Mucosa of descending colon (tissue), 3 donors: ENCODE results near the gene CDC42BPB. TPM values are rescaled to one million over a fixed set of nuclear protein-coding genes. Genes with fewer than 3 reads are reported as not detected.
A peak's percentile ranks its signal among the peaks of the same experiment; 100 is the strongest.

Experiments
- ATAC-seq: fragments of 200-7000 bp; cut with Tn5 transposase; one replicate; pipeline ENCODE4 v1.9.1; 2020; ENCODE audit warnings: mild to moderate bottlenecking, moderate library complexity
- DNase-seq, 3 donors: peaks; one replicate each; pipeline ENCODE4 v3.0.0-alpha.2; 2020
- H3K36me3 ChIP-seq: fragments of 200-600 bp; one replicate; pipeline ENCODE4 v1.8.0; 2021; ENCODE audit warnings: low read depth, mild to moderate bottlenecking
- H3K4me1 ChIP-seq: fragments of 200-600 bp; one replicate; pipeline ENCODE4 v1.8.0; 2021; ENCODE audit warnings: low read depth, mild to moderate bottlenecking
- H3K4me3 ChIP-seq: fragments of 200-600 bp; one replicate; pipeline ENCODE4 v1.8.0; 2021; ENCODE audit warnings: mild to moderate bottlenecking
- H3K9me3 ChIP-seq: fragments of 200-600 bp; one replicate; pipeline ENCODE4 v1.8.0; 2021; ENCODE audit warnings: mild to moderate bottlenecking
- CTCF ChIP-seq: fragments of 200-600 bp; IDR thresholded peaks from one replicate; pipeline ENCODE4 v1.8.0; 2022; ENCODE audit warnings: antibody characterized with exemption, mild to moderate bottlenecking
- intact Hi-C, 2 donors: fragments of 100-400 bp; cut with DNase I in 1 of 2; cut with micrococcal nuclease in 1 of 2; formaldehyde crosslinking; loops; one replicate each; pipeline versions ENCODE4 v1.11.0 to v1.11.1; 2022; cut with DNase I, micrococcal nuclease
- total RNA-seq, 3 donors: library from RNA; stranded (reverse); fragmentation: NEBNext Ultra II Directional in 2 of 3; extraction: Animal tissue kit (Norgen Biotek cat#: 25700) in 2 of 3; gene quantifications; one replicate each; pipeline versions ENCODE4 v1.2.1 to v1.2.4, GENCODE V29; 2021 to 2023
- donor health status: DM: no; HTN: no; CAD: no; lungs with moderate emphysema.
- donor health status: DM: no; HTN: no; CAD: no.
- donor health status: DM: no; HTN: yes; CAD: no.

The CDC42BPB gene
- total RNA-seq, 3 donors from 2014 or later: 77.6 to 106 (median 84.4) TPM

- ATAC-seq: no peak
- no peak for TF ChIP-seq CTCF
Measured at GRCh38 chr14:102935756-102936155, 121.6 kb downstream of the CDC42BPB start.

DNA sequence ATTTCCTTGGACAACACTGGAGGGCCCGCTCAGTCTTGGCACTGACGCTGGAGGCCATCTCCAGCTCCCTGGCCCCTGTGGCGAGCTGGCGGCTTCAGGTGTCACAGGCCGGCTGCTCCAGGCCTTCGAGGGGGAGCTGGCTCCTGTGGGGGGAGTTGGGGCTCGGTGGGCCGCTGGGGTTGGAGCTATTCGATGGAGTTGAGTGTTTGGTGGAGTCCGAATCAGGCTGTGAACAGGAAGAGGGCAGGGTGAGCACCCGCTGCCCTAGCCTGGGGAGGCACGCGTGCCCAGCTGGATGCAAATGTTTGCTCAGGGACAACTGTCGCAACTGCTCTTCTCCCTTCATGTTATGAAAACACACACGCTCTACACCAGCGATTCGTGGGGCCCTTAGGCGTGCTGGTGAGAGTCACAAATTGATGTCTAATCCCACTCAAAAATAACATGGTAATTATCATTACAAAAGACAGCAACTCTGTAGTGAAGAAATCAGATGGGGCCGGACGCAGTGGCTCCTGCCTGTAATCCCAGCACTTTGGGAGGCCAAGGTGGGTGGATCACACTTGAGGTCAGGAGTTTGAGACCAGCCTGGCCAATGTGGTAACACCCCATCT lies 123.6 kb downstream of the CDC42BPB start:
- H3K4me1 ChIP-seq: peaks cover 11% of the 10 kb centered on the region
- DNase-seq (peak in 2 of 3 donors; percentile 28 to 37), ATAC-seq (no peak)
- H3K9me3 ChIP-seq: no peaks in the 10 kb centered on the region
- no peak overlapping the region for H3K4me3 ChIP-seq
- peaks cover 4% of the 10 kb centered on the region for H3K36me3 ChIP-seq
- no peak for TF ChIP-seq CTCF
- intact Hi-C loops: no loop called here

More at GRCh38 chr14:102935756-102936155, 121.6 kb downstream of the CDC42BPB start:
- peaks cover 1% of the 10 kb centered on the region for H3K4me1 ChIP-seq
- no peak overlapping the region for H3K4me3 ChIP-seq
- no peaks in the 10 kb centered on the region for H3K9me3 ChIP-seq
- DNase-seq: no peak
- intact Hi-C loops: no loop called here
- H3K36me3 ChIP-seq: peaks cover 4% of the 10 kb centered on the region

DNA sequence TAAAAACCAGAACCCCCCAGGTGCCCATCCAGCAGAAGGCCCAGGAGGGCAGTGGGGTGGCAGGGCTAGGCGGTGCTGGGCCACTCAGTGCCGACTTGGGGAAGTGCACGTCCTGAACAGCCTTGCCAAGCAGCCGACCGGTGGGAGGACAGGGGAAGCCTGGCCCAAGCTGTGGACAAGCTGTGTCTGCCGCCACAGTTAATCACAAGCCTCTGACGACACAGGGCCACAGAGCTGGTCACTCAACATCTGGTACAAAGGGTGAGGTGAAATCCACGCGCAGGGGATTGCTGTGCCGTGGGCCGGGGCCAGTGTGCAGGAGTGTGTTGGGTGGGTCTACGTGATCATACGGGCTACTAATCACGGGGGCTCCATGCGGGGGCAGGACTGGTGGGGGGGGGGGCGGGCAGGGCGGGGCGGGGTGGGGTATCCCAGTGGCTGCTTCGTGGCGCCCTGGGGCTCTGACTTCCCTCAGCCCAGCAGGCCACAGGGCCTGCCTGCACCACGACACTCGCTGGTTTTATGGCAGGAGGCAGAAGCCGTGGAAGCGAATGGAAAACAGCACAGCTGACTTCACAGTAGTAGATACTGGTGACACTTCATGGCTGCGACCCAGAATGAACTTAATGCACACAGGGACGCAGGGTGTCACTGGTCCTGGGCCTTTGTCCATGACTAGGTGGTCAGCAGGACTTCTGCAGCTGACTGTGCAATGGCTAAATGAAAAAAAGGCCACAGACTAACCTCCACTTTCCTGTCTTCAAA lies 124.7 kb downstream of the CDC42BPB start:
- intact Hi-C loops: no loop called here
- Histone ChIP-seq H3K9me3 (no peaks in the 10 kb centered on the region), H3K4me3 (no peak overlapping the region), H3K36me3 (peaks cover 4% of the 10 kb centered on the region), H3K4me1 (peaks cover 11% of the 10 kb centered on the region)
- no peak for ATAC-seq
- TF ChIP-seq CTCF: no peak
- DNase-seq: peak in 2 of 3 donors; percentile 33 to 37

DNA sequence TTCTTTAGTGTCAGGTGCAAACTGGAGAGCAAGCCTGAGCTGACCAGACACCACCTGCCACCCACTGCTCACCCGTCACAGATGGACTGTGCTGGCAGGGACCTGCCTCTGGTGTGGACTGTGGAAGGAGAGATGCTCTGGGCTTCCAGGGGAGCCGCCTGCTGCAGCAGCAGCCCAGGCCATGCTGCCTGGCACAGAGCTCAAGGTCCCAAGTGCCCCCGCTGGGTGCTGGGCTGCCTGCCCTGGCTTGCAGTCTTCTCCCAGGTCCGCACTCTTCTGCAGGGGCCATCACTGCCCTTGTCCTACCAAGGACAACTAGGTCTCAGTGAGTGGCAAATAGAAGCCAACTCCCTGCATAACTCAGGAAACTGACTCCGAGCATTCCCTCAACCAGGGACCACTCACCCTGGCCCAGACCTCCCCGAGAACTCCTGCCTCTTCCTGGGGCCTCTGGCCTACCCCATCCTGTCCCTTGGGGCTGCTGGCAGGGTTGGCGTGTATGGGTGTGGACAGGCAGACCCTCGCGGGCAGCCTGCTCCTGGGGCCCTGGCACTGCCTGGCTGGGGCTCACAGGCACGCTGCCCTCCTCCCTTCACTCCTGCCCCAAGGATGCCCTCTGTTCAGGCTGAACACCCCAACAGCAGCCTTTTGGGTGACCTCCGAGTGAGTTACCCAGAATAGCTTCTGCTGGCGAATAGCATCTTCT lies 125.6 kb downstream of the CDC42BPB start:
- Histone ChIP-seq H3K9me3 (no peaks in the 10 kb centered on the region), H3K4me3 (no peak overlapping the region), H3K4me1 (peaks cover 14% of the 10 kb centered on the region), H3K36me3 (peaks cover 4% of the 10 kb centered on the region)
- intact Hi-C loops: no loop called here
- DNase-seq (peak in 2 of 3 donors; percentile 30 to 50), ATAC-seq (no peak)
- TF ChIP-seq CTCF: no peak

DNA sequence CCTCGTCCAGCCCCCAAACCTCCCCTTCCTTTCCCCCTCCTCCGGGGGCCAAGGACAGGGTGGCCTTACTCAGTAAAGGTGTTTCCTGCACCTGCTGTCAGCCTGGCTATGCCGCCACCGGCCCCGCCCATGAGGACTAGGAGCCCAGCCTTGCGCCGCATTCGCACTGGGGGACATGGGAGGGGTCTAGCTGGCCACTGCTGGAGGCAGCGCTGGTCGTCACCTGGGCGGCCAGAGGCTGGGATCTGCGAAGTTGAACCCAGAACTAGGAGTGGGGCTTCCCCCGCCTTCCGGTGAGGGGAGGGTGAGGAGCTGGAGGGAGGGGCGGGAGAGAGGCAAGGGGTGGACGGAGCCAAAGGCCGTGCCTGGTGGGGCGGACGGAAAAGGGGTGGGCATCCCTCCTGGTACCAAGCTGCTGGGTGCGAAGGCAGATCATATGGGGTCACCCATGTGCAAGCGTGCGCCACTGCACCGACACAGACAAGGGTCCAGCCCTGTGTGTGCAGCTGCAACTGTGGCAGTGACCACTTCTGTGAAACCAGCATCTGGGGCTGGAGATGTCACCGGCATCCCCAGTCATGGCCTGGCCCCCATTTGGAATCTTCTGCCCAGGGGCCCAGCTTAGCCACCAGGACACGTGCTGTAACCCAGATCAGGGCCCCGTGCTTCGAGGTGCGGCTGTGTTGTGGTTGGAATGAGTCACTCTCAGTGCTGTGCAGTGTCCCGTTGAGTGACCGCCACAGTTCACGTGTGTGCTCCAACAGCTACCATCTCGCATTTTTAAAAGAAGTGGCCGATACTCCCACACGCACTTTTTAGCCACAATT lies 126.4 kb downstream of the CDC42BPB start:
- H3K4me3 ChIP-seq: no peak overlapping the region
- peaks cover 18% of the 10 kb centered on the region for H3K4me1 ChIP-seq
- intact Hi-C loops: no loop called here
- no peaks in the 10 kb centered on the region for H3K9me3 ChIP-seq
- no peak for TF ChIP-seq CTCF
- DNase-seq (peak; percentile 64 to 76 (median 74)), ATAC-seq (peak; percentile 14)
- peaks cover 4% of the 10 kb centered on the region for H3K36me3 ChIP-seq
